NCI-H82 treated with DMSO at 0.1 percent for 48 hours (cell line): Measurements from ENCODE around the gene RPL22.
A peak's percentile ranks its signal among the peaks of the same experiment; 100 is the strongest.

Experiments
- DNase-seq: peaks from one replicate; lab custom pipeline; 2025; ENCODE audit not compliant: unreplicated experiment; lab: John Stamatoyannopoulos, UW

The RPL22 gene

DNA sequence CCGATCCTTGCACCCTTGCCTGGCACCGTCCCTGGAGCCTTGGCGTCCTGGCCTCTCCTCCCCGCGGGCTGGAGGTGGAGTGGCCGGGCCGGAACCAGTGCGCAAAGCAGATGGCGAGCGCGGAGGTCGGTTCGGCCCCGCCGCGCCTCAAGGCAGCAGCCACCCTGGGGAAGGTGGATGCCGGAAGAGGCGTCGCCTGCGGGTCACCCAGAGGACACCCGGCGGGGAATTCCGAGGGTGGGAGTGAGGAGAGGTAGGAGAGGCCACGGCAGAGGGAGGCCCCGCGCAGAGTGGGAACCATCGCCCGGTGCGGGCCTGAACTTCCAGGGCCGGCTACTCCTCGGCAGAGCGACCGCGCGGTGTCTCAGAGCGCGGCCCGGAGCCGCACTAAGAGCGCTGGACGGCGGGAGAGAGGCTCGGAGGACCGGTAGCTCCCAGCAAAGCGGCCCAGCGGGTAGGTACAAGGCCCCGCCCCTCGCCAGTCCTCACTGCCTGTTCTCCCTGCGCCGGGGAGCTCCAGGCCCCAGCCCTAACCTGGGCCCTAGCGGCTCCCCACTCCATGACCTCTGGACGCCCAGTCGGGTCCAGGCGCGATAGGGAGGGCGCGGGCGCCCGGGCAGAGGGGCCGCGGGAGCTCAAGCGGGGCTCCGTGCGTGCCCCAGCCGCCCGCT lies 6.6 kb upstream of the RPL22 start, which contains the start of gene RNF207:
RNF207 (plus strand) TSS at position 271 of the 671 bp plus-strand sequence. CDS start 417 bp downstream, outside the sequence.
- peak; percentile 5 for DNase-seq

GRCh38 chr1:6202256-6202655 lies 2.9 kb upstream of the RPL22 start:
- DNase-seq: no peak

- DNase-seq: no peak
Measured at GRCh38 chr1:6200188-6200809, 904 bp upstream of the RPL22 start.

DNA sequence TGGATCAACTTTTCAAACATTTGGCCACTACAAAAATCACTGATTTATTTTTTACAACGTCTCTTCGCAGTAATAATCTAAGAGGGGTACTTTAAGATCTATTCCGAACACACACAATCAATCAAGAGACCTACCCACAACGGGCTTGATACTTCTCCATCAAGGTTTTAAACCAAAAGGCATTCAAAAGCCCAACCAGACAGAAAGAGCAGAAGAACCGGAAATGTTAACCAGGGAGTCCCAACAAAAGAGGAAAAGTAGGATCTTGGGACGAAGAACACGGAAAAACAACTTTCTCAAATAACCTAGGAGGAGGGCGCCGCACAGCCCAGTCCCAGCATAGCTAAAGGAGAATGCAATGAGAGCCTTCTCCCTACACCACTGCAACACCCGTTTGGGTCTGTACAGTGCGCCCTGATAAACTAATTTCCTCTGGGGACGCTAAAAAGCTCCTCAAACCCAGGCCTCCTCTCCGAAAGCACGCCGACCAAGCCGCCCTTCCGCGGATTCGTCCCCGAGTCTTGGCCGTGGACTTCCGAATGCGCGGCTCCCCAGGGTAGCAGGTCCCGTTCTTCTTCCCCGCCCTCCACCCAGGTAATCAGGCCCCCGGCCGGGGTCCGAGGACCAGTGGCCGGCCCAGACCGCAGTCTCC lies 623 bp downstream of the RPL22 start:
- DNase-seq: no peak

DNA sequence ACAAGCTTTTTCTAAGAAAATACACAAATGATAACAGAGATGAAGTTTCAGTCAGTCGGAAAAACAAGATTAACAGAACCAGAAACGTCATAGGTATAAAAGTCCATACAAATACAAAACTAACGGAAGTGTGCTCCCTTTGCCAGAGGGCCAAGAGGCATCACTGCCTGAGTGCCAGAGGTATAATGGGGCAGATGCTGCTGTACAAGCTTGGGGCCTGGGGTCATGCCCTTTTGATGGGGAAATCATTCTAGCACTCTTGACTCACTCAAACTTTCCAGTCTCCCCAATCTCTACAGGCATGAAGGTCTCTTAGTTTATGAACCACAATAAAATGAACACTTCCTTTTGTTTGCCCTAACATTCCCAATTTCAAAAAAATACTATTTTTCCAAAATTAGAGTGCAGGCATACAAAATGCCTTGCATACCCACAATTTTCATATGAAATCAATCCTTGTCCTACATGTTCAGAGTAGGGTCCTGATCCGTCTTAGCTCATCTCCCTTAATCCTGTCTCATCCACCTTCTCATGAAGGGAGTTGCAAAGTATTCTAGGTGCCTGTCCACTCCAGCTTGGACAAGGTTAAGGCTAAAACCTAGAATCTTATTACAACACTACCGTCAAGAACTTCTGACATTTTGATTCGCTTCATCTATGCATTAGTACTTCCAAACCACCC lies 1.5 kb downstream of the RPL22 start:
- DNase-seq: peak; percentile 12

DNA sequence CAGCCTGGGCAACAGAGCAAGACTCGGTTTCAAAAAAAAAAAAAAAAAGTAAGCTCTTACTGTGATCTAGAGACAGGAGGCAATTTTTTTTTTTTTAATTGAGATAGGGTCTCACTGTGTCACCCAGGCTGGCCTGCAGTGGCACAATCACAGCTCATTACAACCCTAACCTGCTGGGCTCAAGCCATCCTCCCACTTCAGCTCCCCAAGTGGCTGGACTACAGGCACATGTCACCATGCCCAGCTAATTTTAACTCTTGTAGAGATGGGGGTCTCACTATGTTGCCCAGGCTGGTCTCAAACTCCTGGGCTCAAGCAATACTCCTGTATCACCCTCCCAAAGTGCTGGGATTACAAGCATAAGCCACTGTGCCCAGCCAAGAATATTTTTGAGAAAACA lies 7.4 kb downstream of the RPL22 start:
- no peak for DNase-seq

- no peak for DNase-seq
Measured at GRCh38 chr1:6188466-6188865, 10.9 kb downstream of the RPL22 start.

DNA sequence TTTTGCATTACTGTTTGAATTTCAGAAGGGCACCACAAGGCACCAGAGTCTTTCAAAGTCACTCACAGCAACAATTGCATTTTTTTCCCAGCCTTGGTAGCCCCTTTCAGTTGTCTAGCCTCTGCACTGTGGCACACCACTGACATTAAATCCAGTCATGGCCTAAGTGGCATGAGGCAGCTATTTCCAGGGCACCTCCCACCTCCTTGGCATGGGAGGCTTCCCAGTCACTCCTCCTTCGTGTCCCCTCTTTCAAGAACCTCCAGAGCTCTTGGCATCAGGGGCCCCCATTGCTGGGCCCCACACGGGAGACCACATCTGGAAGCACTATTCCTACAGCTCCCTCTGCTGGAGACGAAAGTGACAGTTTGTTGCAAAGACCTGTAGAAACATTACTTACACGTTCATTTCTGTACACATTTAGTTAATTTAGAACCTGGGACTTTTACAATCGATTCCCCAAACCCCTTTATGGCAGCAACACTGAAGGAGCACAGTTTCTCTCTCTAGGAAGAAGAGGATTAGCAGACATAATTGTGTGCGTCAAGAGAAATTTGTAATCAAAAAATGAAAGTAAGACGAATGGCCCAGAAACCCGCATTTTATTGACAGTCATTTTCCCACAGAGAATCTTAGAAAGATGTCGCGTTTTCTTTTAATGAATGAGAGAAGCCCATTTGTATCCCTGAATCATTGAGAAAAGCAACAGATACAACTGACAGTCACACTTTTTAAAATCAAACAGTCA lies 13.6 kb downstream of the RPL22 start:
- DNase-seq: no peak

- DNase-seq: no peak
Measured at GRCh38 chr1:6185151-6185550, 14.2 kb downstream of the RPL22 start.

DNA sequence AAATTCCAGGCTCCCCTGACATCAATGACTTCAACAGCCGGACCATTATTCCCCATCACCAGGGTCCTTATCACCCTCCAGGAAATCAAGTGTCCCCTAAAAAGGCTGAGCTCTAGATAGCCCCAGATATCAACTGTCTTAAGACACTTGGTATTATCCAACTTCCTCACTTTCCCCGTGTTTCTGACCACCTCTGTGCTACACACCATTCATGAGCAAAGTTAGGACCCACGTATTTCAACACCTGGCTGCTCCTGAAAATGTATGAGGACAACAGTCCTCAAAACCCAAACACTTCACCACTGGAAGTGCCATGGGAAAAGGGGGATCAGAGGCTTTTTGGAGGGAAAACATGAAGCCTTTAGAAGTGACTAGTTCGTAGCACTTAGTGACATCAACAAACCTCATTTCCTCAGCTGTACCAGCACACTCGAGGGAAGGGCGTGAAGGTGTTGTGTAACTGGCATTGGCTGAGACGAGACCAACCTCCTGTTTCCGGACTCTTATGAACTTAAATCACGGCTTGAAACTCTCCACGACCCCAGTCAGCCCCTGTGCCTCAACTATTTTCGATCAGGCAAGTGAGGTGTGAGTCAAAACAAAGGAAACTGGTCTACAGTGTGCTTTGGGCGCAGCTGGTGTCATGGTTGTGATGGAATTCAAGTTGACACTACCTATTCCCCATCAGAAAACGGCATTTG lies 15.2 kb downstream of the RPL22 start:
- no peak for DNase-seq

DNA sequence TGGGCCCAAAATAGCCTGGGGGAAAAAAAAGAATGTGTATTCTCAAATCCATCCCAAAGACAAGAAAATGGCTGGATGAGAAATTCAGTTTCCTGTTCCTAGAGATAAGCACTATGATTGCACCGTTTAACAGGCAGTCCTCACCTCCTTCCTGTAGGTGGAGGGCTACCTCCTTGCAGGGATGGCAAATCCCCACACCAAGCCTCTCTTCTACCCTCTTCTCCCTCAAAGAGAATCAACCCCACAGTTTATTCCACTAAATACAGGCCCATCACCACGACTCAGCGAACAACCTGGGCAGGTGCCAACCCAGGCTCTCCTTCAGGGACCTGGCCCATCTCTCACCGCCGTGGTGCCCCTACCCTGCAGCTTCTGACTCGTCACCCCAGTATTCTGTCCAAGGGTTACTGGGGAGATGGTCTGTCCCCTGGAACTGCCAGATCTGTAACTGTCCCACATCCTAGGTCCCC lies 15.8 kb downstream of the RPL22 start:
- DNase-seq: no peak

DNA sequence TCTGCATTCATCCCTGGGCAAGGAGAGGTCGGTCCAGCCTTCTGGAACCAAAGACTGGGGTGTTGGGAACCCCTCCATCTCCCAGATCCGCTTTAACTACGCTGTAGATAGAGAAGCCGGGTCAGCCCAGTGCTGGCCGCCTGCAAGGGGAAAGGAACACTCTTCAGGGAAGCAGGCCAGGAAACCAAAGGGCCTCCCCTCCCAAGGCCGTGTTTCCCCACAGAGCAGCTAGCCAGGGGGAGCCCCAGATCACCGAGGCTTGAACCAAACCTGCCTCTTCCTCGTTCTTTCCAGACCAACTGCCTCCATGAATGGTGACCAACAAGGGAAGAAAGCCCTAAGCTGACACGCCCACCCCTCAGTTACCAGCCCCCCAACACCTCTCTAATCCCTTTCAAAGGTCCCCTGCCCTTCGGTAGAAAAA lies 18.0 kb downstream of the RPL22 start:
- no peak for DNase-seq

DNA sequence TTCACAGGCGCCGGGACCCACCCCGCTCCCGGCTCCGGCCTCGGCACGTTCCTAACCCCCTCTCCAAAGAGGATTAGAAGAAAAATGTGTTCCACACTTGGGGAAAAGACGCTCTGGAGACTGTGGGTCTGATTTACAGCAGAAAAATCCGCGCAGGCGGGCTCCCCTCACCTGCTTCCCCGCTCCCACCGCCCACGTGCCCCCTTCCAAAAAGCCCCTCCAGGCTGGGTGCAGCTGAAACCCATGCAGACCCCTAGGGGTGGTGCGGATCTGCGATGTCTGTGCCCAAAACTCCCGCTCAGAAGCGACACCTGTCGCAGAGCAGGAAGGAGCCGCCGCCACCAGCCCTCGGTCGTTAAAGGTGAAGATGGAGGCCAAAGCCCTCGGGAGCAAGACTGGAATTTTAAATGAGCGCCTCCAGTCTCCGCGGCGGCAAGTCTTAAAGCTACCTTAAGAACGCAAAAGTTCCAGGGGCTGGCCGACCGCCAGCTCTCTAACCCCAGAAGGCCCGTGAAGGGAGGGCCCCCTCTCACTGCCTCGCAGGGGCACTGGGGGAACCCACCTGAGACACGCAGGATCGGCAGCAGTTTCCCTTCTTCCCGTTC lies 18.6 kb downstream of the RPL22 start:
- no peak for DNase-seq

DNA sequence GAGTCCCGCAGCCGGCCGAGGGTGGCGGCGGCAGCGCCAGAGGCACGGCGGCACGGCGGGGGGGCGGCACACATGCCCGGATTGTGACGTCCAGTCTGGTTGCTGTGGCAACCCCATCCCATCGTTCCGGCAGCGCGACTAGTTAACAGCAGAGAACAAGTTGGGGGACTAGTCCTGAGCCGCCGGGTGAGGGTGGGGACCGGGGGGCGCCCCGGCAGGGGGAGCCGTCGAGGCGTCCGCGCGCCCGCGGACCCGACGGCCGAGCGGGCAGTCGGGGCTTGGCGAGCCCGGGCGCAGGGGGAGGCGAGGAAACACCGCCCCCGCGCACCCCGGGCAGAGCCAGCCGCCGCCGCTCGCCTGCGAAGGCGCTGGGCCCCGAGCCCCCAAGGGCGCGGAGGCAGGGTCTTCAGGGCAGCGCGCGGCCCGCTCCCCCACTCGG lies 19.1 kb downstream of the RPL22 start, which contains the start of gene CHD5:
CHD5 (minus strand) TSS at position 54 of the 439 bp plus-strand sequence. CDS start 298 bp downstream, outside the sequence.
- no peak for DNase-seq

GRCh38 chr1:6179564-6180175 lies 19.7 kb downstream of the RPL22 start:
- DNase-seq: no peak

DNA sequence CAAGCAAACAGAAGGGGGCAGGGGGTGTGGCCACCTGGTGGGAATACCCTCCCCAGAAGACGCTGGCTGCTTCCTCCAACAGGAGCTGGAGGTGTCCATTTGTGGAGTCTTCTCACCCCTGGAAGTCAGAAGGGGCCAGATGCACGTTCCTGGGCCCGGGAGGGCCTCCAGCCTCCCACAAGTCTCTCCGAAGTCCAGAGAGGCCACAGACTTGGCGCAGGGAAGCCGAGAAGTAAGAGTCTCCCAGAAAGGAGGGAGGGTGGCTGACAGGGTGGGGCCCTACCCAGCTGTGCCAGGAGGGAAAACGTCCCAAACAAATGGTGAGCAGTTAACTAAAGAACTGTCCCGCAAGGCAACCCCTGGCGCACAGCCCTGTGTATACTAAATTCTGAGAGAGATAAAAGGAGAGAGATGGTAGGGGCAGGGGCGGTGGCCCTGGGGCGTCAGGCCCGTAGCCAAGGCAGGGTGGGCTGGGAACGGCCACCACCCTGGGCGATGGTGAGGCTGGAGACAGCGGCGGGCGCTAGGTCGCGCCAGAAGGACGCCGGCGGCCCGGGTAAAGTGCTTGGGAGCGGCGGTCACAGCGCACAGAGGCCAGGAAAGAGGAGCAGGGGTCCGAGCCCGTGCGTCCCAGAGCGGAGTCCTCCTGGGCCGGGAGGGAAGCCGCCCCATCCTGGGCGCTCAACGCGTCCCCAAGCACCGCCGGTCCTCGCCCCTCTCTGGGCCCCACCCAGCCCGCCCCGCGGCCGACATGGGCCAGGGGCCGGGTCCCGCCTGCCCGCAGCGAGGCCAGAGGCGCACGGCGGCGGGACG lies 20.4 kb downstream of the RPL22 start:
- DNase-seq: no peak

DNA sequence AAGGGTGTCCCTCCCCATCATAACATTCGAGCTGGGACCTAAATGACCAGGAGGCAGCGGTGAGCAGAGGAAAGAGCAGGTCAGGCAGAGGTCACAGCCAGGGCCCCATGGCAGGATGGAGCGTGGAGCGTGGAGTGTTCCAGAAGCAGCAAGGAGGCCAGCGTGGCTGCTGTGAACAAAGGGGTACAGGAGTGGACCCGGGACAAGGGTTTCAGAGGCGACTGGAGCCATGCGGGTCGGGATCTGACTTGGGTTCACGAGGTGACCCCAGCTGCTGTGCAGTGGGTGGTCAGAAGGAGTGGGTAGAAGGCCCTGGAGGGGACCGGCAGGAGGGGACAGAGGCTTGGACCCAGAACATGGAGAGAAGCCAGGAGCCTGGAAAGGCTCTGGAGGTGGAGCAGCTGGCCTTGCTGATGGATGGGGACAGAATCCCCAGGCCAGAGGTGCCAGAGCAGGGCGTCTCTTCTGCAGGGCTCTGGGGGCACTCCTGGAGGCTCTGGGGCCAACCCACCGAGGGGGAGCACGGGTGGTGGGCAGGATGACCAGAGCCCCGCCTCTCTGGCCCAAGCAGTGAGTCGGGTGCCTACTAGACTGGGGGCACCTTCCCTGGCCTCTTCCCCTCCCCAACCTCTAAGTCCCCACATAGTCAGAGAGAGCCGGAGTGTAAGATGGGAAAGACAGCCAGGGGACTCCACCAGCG lies 21.6 kb downstream of the RPL22 start:
- no peak for DNase-seq

DNA sequence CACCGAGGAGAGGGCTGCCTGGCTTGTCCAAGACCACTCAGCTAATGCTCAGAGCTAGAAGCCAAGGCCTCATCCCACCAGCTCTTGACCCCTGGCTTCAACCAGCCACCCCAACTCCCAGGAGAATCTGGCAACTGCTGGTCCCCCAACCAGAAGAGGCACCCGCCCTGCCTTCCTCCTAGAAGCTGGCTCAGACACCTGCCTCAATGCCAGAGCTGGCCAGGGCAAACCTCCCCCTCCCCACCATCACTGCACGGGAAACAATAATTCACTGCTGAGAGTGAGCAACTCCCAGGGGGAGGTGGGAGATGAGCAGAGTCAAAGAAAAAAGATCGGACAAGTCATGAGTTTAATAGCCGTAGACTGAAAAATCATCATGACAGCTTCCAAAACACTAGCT lies 22.6 kb downstream of the RPL22 start:
- DNase-seq: no peak
